ENCODE data around the gene CAPNS2.

DNA sequence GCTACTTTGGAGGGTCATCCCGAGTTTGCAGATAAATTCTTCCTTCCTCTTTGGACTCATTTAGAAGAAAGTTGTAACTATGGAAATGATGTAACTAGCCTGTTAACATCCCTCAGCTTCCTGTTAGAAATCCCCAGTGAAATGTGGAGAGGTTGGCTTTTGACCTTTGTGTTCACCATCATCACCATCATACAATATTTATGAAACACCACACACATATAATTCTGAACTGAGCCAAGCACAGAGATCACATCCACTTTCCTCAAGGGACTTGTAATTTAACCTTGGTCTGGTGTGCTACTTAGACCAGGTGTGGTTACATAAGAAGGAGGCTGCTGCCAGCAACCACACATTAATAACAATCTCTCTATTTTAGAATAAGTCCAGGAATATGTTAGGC is 2.5 kb downstream of the CAPNS2 start:
- TF ChIP-seq, protein P1, sequence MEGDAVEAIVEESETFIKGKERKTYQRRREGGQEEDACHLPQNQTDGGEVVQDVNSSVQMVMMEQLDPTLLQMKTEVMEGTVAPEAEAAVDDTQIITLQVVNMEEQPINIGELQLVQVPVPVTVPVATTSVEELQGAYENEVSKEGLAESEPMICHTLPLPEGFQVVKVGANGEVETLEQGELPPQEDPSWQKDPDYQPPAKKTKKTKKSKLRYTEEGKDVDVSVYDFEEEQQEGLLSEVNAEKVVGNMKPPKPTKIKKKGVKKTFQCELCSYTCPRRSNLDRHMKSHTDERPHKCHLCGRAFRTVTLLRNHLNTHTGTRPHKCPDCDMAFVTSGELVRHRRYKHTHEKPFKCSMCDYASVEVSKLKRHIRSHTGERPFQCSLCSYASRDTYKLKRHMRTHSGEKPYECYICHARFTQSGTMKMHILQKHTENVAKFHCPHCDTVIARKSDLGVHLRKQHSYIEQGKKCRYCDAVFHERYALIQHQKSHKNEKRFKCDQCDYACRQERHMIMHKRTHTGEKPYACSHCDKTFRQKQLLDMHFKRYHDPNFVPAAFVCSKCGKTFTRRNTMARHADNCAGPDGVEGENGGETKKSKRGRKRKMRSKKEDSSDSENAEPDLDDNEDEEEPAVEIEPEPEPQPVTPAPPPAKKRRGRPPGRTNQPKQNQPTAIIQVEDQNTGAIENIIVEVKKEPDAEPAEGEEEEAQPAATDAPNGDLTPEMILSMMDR (conservative IDR thresholded peaks at IDR 0.05), result no peak
- TF ChIP-seq EZH2 (IDR thresholded peaks at IDR 0.05; ENCODE audit: low read depth), result no peak

Data from PC-9 (cell line).